HG03460 (cell line): Measurements from ENCODE around the gene HARBI1.
"Not testable (repeated sequence)": the region's sequence is repeated elsewhere in the genome, so short reads cannot be mapped to it uniquely, and the experiment has no call there.

Experiments used
- ATAC-seq: cut with Tn5 transposase; IDR thresholded peaks from one replicate; pipeline ENCODE4 v1.9.1; 2021; ENCODE audit not compliant: unreplicated experiment

HARBI1 gene

GRCh38 chr11:46597609-46598219 is 19.3 kb downstream of the HARBI1 start:
- ATAC-seq, result no peak

GRCh38 chr11:46597155-46597554 is 19.9 kb downstream of the HARBI1 start:
- no peak for ATAC-seq

- no peak for ATAC-seq
Observed at GRCh38 chr11:46594785-46595184, 22.2 kb downstream of the HARBI1 start.

- no peak for ATAC-seq
Observed at GRCh38 chr11:46594374-46594700, 22.7 kb downstream of the HARBI1 start.

- peak; percentile 72 for ATAC-seq
Observed at GRCh38 chr11:46593550-46594373, 23.3 kb downstream of the HARBI1 start, which contains the start of gene AMBRA1. Gene AMBRA1 (minus strand): TSS chr11:46594023. CDS start chr11:46548380, 45,643 bp downstream.

GRCh38 chr11:46590740-46591605 is 26.1 kb downstream of the HARBI1 start:
- ATAC-seq, result no peak

- ATAC-seq, result no peak
Observed at GRCh38 chr11:46588915-46589314, 28.1 kb downstream of the HARBI1 start.

- ATAC-seq, result no peak
Observed at GRCh38 chr11:46588131-46588530, 28.9 kb downstream of the HARBI1 start.

- not testable (repeated sequence) for ATAC-seq
Observed at GRCh38 chr11:46583513-46583912, 33.5 kb downstream of the HARBI1 start.

GRCh38 chr11:46582588-46582987 is 34.4 kb downstream of the HARBI1 start:
- no peak for ATAC-seq

GRCh38 chr11:46577058-46577457 is 40.0 kb downstream of the HARBI1 start:
- no peak for ATAC-seq

GRCh38 chr11:46574656-46575055 is 42.4 kb downstream of the HARBI1 start:
- no peak for ATAC-seq

GRCh38 chr11:46570790-46571398 is 46.1 kb downstream of the HARBI1 start:
- ATAC-seq, result no peak

- no peak for ATAC-seq
Observed at GRCh38 chr11:46565232-46565840, 51.7 kb downstream of the HARBI1 start.

GRCh38 chr11:46564459-46564858 is 52.6 kb downstream of the HARBI1 start:
- no peak for ATAC-seq

GRCh38 chr11:46562527-46562926 is 54.5 kb downstream of the HARBI1 start:
- ATAC-seq, result no peak

GRCh38 chr11:46560300-46560991 is 56.6 kb downstream of the HARBI1 start:
- peak; percentile 72 for ATAC-seq

- ATAC-seq, result no peak
Observed at GRCh38 chr11:46559815-46560214, 57.2 kb downstream of the HARBI1 start.

GRCh38 chr11:46557684-46558151 is 59.3 kb downstream of the HARBI1 start:
- no peak for ATAC-seq
